HL-60 (cell line): ENCODE measurements around the gene RPP21.

ENCODE experiments used
- DNase-seq, 2 experiments: peaks; one replicate each; pipeline ENCODE4 v3.0.0-alpha.2; 2010 to 2020; ENCODE audit warnings: low read depth in 1 of 2, low spot score in 1 of 2
- H3K27ac ChIP-seq: fragments of 250-450 bp; sonication (Bioruptor Pico); replicated peaks from 2 replicates; pipeline ENCODE4 v1.5.1; 2020; ENCODE audit warnings: mild to moderate bottlenecking, moderate library complexity
- H3K27me3 ChIP-seq: fragments of 250-450 bp; sonication (Bioruptor Pico); 2 replicates; pipeline ENCODE4 v1.5.1; 2021; ENCODE audit warnings: mild to moderate bottlenecking, moderate library complexity; ENCODE audit not compliant: insufficient read depth, poor library complexity, severe bottlenecking
- H3K4me3 ChIP-seq: replicated peaks from 2 replicates; pipeline ENCODE4 v1.5.1; 2011; ENCODE audit warnings: mild to moderate bottlenecking, control low read depth, low read length; ENCODE audit not compliant: insufficient read depth
- GABPA ChIP-seq: IDR thresholded peaks from 2 replicates; pipeline ENCODE4 v1.6.1; 2012; ENCODE audit warnings: low read depth
- POLR2AphosphoS5 ChIP-seq: IDR thresholded peaks from 2 replicates; pipeline ENCODE4 v1.6.1; 2012; ENCODE audit warnings: low read depth
- SPI1 ChIP-seq: IDR thresholded peaks from 2 replicates; pipeline ENCODE4 v1.6.1; 2012; ENCODE audit warnings: low read depth, mild to moderate bottlenecking, borderline replicate concordance
- TF ChIP-seq, protein P1 (sequence below): IDR thresholded peaks from 2 replicates; pipeline ENCODE4 v1.6.1; 2012; ENCODE audit warnings: low read depth; ENCODE audit not compliant: insufficient replicate concordance
- TF ChIP-seq, protein P2 (sequence below): IDR thresholded peaks from one replicate; pipeline ENCODE4 v1.5.1; 2011; ENCODE audit warnings: low read length, control low read depth, inconsistent platforms; ENCODE audit not compliant: insufficient read depth

Gene RPP21

DNA sequence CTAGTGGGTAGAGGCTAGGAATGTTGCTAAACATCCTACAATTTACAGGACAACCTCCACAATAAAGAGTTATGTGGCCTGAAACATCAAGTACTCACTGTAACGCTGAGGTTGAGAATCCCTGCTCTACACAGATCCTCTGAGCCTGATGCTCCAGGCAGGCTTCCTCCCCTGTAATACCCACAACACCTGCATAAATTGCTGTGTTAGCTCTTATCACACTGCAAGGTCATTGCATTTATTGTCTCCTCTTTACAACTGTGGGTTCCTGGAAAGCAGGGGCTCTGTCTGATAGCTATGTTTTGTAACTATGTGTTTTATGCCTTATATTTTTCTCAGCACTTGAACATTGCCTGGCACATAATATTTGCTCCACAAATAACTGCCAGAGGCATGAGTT lies 11.6 kb downstream of the RPP21 start:
- Histone ChIP-seq H3K27me3 (peaks cover 18% of the 10 kb centered on the region), H3K27ac (no peak overlapping the region), H3K4me3 (no peak overlapping the region)
- TF ChIP-seq GABPA (no peak), SPI1 (no peak), POLR2AphosphoS5 (no peak)
- TF ChIP-seq, protein P1, sequence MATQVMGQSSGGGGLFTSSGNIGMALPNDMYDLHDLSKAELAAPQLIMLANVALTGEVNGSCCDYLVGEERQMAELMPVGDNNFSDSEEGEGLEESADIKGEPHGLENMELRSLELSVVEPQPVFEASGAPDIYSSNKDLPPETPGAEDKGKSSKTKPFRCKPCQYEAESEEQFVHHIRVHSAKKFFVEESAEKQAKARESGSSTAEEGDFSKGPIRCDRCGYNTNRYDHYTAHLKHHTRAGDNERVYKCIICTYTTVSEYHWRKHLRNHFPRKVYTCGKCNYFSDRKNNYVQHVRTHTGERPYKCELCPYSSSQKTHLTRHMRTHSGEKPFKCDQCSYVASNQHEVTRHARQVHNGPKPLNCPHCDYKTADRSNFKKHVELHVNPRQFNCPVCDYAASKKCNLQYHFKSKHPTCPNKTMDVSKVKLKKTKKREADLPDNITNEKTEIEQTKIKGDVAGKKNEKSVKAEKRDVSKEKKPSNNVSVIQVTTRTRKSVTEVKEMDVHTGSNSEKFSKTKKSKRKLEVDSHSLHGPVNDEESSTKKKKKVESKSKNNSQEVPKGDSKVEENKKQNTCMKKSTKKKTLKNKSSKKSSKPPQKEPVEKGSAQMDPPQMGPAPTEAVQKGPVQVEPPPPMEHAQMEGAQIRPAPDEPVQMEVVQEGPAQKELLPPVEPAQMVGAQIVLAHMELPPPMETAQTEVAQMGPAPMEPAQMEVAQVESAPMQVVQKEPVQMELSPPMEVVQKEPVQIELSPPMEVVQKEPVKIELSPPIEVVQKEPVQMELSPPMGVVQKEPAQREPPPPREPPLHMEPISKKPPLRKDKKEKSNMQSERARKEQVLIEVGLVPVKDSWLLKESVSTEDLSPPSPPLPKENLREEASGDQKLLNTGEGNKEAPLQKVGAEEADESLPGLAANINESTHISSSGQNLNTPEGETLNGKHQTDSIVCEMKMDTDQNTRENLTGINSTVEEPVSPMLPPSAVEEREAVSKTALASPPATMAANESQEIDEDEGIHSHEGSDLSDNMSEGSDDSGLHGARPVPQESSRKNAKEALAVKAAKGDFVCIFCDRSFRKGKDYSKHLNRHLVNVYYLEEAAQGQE: no peak
- TF ChIP-seq, protein P2, sequence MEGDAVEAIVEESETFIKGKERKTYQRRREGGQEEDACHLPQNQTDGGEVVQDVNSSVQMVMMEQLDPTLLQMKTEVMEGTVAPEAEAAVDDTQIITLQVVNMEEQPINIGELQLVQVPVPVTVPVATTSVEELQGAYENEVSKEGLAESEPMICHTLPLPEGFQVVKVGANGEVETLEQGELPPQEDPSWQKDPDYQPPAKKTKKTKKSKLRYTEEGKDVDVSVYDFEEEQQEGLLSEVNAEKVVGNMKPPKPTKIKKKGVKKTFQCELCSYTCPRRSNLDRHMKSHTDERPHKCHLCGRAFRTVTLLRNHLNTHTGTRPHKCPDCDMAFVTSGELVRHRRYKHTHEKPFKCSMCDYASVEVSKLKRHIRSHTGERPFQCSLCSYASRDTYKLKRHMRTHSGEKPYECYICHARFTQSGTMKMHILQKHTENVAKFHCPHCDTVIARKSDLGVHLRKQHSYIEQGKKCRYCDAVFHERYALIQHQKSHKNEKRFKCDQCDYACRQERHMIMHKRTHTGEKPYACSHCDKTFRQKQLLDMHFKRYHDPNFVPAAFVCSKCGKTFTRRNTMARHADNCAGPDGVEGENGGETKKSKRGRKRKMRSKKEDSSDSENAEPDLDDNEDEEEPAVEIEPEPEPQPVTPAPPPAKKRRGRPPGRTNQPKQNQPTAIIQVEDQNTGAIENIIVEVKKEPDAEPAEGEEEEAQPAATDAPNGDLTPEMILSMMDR: no peak
- DNase-seq: no peak

DNA sequence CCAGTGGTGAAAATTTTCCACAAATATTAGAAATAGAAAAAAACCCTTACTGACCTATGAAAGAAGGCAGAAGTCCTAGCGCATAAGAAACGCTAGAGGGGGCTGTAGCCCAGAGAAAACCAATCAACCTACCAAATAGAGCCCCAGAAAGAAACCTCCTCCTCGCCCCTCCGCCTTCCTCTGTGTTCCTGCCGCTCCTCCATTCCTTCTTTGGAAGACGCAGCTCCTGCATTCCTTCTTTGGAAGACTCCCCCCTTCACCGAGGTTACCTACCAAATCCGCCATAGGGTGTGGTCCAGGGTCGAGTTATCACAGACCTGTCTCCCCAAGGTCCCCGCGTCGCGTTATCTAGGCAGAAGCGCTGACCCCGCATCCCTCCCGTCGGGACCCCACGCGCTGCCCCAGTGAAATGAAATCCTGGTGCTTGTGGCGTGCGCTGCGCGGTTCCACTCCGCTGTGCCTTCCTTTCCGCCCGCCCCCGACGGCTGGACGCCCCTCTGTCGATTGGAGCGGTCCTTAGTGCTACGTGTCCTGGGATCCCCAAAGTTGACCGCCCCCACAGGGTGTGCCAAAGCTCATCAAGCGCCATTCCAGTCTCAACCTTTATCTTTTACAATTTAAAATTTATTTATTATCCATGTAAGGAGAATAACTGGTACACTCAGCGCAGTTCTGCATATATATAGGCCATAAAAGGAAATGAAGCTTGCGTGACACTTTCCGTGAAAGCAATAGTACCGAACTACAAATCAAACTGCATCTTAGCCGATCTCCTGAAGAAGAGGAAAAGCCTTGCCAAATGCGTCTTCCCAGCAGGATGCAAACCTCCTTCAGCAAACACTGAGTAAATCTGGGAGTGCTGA lies 13.0 kb downstream of the RPP21 start:
- no peak overlapping the region for H3K4me3 ChIP-seq
- peak; percentile 12 to 42 for DNase-seq
- no peak overlapping the region for H3K27ac ChIP-seq
- peaks cover 26% of the 10 kb centered on the region for H3K27me3 ChIP-seq
- TF ChIP-seq, protein P2: peak; percentile 62
- no peak for TF ChIP-seq POLR2AphosphoS5

DNA sequence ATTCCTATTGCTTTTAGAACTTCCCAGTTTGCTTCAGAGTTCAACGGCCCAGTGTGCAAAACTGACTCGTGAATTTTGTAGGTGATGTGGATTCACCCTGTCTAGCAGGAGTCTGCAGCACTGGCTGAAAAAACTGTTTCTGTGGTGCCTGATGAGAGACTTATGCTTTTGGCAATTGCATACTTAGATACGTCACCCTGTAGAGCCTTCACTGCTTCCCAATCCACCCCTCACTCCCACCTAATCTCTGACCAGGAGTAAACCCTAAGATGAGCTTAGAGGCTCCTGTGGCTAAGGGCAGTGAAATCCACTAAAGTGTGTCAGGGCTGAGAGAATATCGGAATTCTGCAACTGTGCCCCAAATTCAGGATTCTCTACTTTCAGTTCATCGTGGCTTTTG lies 14.3 kb downstream of the RPP21 start:
- TF ChIP-seq, protein P2: no peak
- TF ChIP-seq POLR2AphosphoS5 (no peak), SPI1 (no peak), GABPA (no peak)
- TF ChIP-seq, protein P1: no peak
- H3K4me3 ChIP-seq: no peak overlapping the region
- no peak for DNase-seq
- peaks cover 30% of the 10 kb centered on the region for H3K27me3 ChIP-seq
- H3K27ac ChIP-seq: no peak overlapping the region

DNA sequence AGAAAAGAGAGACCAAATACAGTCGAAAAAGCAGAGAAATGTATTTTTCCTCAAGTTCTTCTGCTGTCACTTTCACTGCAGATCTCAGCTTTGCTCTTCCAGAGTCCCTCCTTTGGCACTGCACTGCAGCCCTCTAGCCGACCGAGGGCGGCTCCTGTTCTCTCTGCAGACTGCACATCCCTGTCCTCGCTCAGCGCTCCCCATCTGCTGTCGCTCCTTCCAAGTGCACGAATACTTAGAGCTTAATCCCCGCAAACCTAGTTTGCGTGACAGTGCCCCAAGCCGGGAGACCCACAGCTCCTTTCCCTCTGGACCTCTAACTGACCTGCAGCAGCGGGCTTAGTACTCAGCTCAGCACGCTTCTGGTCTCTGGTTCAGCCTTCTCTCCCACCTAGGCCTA lies 15.2 kb downstream of the RPP21 start:
- Histone ChIP-seq H3K27me3 (peaks cover 31% of the 10 kb centered on the region), H3K4me3 (no peak overlapping the region), H3K27ac (no peak overlapping the region)
- no peak for TF ChIP-seq POLR2AphosphoS5
- TF ChIP-seq SPI1: no peak
- TF ChIP-seq, protein P1: no peak
- TF ChIP-seq, protein P2: no peak
- TF ChIP-seq GABPA: no peak
- no peak for DNase-seq
